MM.1S (cell line): Measurements from ENCODE around the gene COX17.

Source experiments
- DNase-seq: peaks from one replicate; pipeline ENCODE4 v3.0.0-alpha.2; 2015
- H2AFZ ChIP-seq: fragments of 300-600 bp; sonication (generic); 2 replicates; pipeline ENCODE4 v1.6.0; 2016; ENCODE audit warnings: antibody characterized with exemption, low read length
- H3F3A ChIP-seq: fragments of 300-600 bp; sonication (generic); 2 replicates; pipeline ENCODE4 v1.6.1; 2016; ENCODE audit warnings: mild to moderate bottlenecking, antibody characterized with exemption, low read length, moderate library complexity, mixed read lengths; ENCODE audit not compliant: insufficient read depth
- H3K27ac ChIP-seq: fragments of 300-600 bp; sonication (generic); 2 replicates; pipeline ENCODE4 v1.5.1; 2016; ENCODE audit warnings: mild to moderate bottlenecking, low read length
- H3K27me3 ChIP-seq: fragments of 300-600 bp; sonication (generic); replicated peaks from 2 replicates; pipeline ENCODE4 v1.6.0; 2016; ENCODE audit warnings: low read length; ENCODE audit not compliant: insufficient read depth
- H3K36me3 ChIP-seq: fragments of 300-600 bp; sonication (generic); replicated peaks from 2 replicates; pipeline ENCODE4 v1.6.1; 2016; ENCODE audit warnings: mild to moderate bottlenecking, low read length, mixed read lengths; ENCODE audit not compliant: insufficient read depth
- H3K4me1 ChIP-seq: fragments of 300-600 bp; sonication (generic); 2 replicates; pipeline ENCODE4 v1.6.1; 2016; ENCODE audit warnings: low read length, mixed read lengths
- H3K4me2 ChIP-seq: fragments of 300-600 bp; sonication (generic); 2 replicates; pipeline ENCODE4 v1.6.0; 2016; ENCODE audit warnings: low read depth, low read length
- H3K4me3 ChIP-seq: fragments of 300-600 bp; sonication (generic); 2 replicates; pipeline ENCODE4 v1.5.1; 2016; ENCODE audit warnings: low read length, mixed read lengths
- H3K79me2 ChIP-seq: fragments of 300-600 bp; sonication (generic); 2 replicates; pipeline ENCODE4 v1.6.1; 2016; ENCODE audit warnings: mixed run types, low read length, mixed read lengths
- H3K9ac ChIP-seq: fragments of 300-600 bp; sonication (generic); 2 replicates; pipeline ENCODE4 v1.6.1; 2016; ENCODE audit warnings: low read length, mixed read lengths
- H3K9me2 ChIP-seq: fragments of 300-600 bp; sonication (generic); replicated peaks from 2 replicates; pipeline ENCODE4 v1.6.1; 2016; ENCODE audit warnings: mild to moderate bottlenecking, low read length, mixed read lengths; ENCODE audit not compliant: insufficient read depth
- H3K9me3 ChIP-seq: fragments of 300-600 bp; sonication (generic); replicated peaks from 2 replicates; pipeline ENCODE4 v1.6.1; 2016; ENCODE audit warnings: mild to moderate bottlenecking, low read length, mixed read lengths; ENCODE audit not compliant: insufficient read depth
- H4K20me1 ChIP-seq: fragments of 300-600 bp; sonication (generic); 2 replicates; pipeline ENCODE4 v1.6.1; 2016; ENCODE audit warnings: mild to moderate bottlenecking, low read length, moderate library complexity, mixed read lengths; ENCODE audit not compliant: insufficient read depth
- EZH2 ChIP-seq: fragments of 300-600 bp; sonication (generic); optimal IDR thresholded peaks from 2 replicates; pipeline ENCODE3; 2017; ENCODE audit warnings: low read depth, mild to moderate bottlenecking, antibody characterized with exemption, low read length, mixed read lengths
- EZH2phosphoT487 ChIP-seq: fragments of 300-600 bp; sonication (generic); IDR thresholded peaks from 2 replicates; pipeline ENCODE4 v1.6.1; 2018; ENCODE audit warnings: antibody characterized with exemption, low read length
- TF ChIP-seq, protein P1 (sequence below): fragments of 300-600 bp; sonication (generic); IDR thresholded peaks from 2 replicates; pipeline ENCODE4 v1.5.1; 2016; ENCODE audit warnings: antibody characterized with exemption, low read length, mixed read lengths

The COX17 gene

DNA sequence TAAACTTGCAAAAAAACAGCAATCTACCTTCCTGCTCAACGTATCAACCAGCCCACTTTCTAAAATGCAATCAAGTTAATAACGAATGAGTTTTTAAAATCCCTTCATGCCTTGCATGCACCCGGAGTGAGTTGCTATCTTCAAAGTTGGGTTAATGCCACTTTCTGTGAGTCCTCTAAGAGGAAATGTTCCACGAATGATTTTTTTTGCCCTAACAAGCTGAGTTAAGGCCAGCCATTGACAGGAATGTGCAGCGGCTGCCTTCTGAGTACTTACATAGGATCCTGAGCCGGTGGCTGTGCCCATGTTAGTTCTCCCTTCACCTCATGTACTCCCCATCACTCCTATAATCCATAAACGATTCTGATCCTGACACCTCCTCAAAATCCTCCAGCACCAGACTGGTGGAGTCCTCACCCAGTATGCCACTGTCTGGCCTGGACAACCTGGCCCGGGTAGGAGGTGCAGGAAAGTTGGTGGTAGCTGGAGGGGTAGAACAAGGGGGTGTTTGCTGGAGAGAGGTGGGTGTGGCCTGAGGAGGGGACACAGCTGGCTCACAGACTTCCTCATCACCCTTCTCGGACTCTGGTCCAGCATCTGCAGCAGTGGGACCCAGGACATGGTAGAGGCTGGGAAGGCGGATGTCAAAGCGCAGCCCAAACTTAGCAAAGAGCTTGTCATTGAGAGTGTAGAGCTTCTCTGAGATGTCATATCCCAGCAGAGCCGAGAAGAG is 29.2 kb downstream of the COX17 start:
- peaks cover 1% of the 10 kb centered on the region; the same call in 1 of the 2 replicates for H3F3A ChIP-seq
- H3K9ac ChIP-seq, result no peak overlapping the region
- H3K27ac ChIP-seq, result no peak overlapping the region
- H3K79me2 ChIP-seq, result no peaks in the 10 kb centered on the region
- H3K4me2 ChIP-seq, result no peak overlapping the region
- H4K20me1 ChIP-seq, result no peaks in the 10 kb centered on the region
- no peak for DNase-seq
- TF ChIP-seq EZH2phosphoT487 (no peak), EZH2 (no peak)
- TF ChIP-seq, protein P1, sequence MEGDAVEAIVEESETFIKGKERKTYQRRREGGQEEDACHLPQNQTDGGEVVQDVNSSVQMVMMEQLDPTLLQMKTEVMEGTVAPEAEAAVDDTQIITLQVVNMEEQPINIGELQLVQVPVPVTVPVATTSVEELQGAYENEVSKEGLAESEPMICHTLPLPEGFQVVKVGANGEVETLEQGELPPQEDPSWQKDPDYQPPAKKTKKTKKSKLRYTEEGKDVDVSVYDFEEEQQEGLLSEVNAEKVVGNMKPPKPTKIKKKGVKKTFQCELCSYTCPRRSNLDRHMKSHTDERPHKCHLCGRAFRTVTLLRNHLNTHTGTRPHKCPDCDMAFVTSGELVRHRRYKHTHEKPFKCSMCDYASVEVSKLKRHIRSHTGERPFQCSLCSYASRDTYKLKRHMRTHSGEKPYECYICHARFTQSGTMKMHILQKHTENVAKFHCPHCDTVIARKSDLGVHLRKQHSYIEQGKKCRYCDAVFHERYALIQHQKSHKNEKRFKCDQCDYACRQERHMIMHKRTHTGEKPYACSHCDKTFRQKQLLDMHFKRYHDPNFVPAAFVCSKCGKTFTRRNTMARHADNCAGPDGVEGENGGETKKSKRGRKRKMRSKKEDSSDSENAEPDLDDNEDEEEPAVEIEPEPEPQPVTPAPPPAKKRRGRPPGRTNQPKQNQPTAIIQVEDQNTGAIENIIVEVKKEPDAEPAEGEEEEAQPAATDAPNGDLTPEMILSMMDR, result no peak
- peaks cover 9% of the 10 kb centered on the region for H3K4me1 ChIP-seq
- H2AFZ ChIP-seq, result no peak overlapping the region
- H3K9me2 ChIP-seq, result no peaks in the 10 kb centered on the region
- H3K36me3 ChIP-seq, result no peaks in the 10 kb centered on the region
- no peak overlapping the region for H3K4me3 ChIP-seq
- no peaks in the 10 kb centered on the region for H3K27me3 ChIP-seq
- H3K9me3 ChIP-seq, result no peaks in the 10 kb centered on the region

DNA sequence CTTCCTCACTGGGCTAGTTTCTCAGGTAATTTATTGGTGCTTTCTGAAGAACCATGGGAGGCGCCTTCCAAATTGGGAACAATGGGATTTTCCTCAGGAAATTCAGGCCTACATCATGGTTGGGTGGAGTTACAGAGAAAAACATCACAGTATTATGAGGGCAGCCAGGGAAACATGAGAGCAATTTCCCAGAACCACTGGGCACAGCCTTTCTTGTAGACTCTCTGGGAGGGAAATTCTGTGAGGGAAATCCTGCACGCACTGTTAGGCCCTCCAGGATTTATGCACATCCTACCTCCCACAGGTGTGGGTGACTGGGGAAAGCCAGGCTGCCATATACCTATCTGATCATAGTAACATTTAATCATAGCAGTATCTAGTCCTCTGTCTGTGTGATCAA is 30.0 kb downstream of the COX17 start:
- Histone ChIP-seq H3K4me2 (no peak overlapping the region), H3K27me3 (no peaks in the 10 kb centered on the region), H4K20me1 (no peaks in the 10 kb centered on the region), H2AFZ (no peak overlapping the region), H3K27ac (no peak overlapping the region), H3K79me2 (no peaks in the 10 kb centered on the region), H3K4me1 (peaks cover 17% of the 10 kb centered on the region), H3K36me3 (no peaks in the 10 kb centered on the region), H3K4me3 (no peak overlapping the region), H3K9me3 (no peaks in the 10 kb centered on the region), H3K9me2 (no peaks in the 10 kb centered on the region), H3F3A (peaks cover 6% of the 10 kb centered on the region; the same call in 1 of the 2 replicates), H3K9ac (no peak overlapping the region)
- no peak for DNase-seq
- TF ChIP-seq EZH2, result no peak
- TF ChIP-seq EZH2phosphoT487, result no peak
- TF ChIP-seq, protein P1, result no peak

DNA sequence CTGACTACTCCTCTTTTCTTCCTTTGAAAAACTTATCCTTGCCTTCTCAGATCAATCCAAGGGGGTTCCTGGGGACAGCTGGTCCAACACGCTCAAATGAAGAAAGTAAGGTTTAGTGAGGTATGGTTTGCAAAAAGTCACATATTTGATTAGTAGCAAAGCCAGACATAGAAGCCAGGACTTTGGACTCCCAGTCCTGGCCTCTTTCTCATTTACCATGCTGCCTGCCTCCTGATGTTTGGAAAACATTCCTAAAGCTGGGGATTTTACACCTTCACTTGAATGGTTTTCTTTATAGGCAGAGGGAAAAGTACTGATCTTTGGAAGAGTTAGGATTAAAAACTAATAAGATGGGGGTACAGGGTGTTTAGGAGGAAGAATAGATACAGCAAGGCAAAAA is 31.4 kb downstream of the COX17 start:
- Histone ChIP-seq H3F3A (peaks cover 6% of the 10 kb centered on the region; the same call in 1 of the 2 replicates), H3K4me3 (no peak overlapping the region), H3K9ac (no peak overlapping the region), H3K9me2 (no peaks in the 10 kb centered on the region), H3K27ac (no peak overlapping the region), H3K4me2 (no peak overlapping the region), H3K36me3 (no peaks in the 10 kb centered on the region), H3K4me1 (peaks cover 22% of the 10 kb centered on the region), H3K9me3 (no peaks in the 10 kb centered on the region), H3K27me3 (no peaks in the 10 kb centered on the region), H4K20me1 (no peaks in the 10 kb centered on the region), H3K79me2 (no peaks in the 10 kb centered on the region), H2AFZ (no peak overlapping the region)
- TF ChIP-seq EZH2 (no peak), EZH2phosphoT487 (no peak)
- TF ChIP-seq, protein P1, result no peak
- no peak for DNase-seq
